K562 (cell line): ENCODE results near the gene IRS2. TPM values are rescaled to one million over a fixed set of nuclear protein-coding genes. Genes with fewer than 3 reads are reported as not detected.

ENCODE experiments used
- CREBBP ChIP-seq: IDR thresholded peaks from one replicate; pipeline ENCODE4 v1.6.1; 2012; ENCODE audit warnings: low read depth, mild to moderate bottlenecking, control low read depth, inconsistent platforms, low read length
- HDAC2 ChIP-seq: fragments of 450-650 bp; IDR thresholded peaks from 2 replicates; pipeline ENCODE4 v1.6.1; 2016; ENCODE audit warnings: mild to moderate bottlenecking
- JUND ChIP-seq, 2 experiments: IDR thresholded peaks; 2 replicates in 1 of 2; 3 replicates in 1 of 2; pipeline ENCODE4 v1.6.1; 2011; ENCODE audit warnings: borderline replicate concordance in 2 of 2, low read depth in 2 of 2, low read length in 2 of 2, improper control_type of control experiment in 1 of 2, missing biosample characterization in 1 of 2, missing genetic modification characterization in 1 of 2, missing genetic modification reagents in 1 of 2
- LEF1 ChIP-seq: fragments of 450-650 bp; IDR thresholded peaks from 2 replicates; pipeline ENCODE4 v1.6.1; 2016; ENCODE audit warnings: mild to moderate bottlenecking
- MAFK ChIP-seq: IDR thresholded peaks from 2 replicates; pipeline ENCODE4 v1.6.1; 2011; ENCODE audit warnings: low read length, improper control_type of control experiment
- MEF2A ChIP-seq: IDR thresholded peaks from 2 replicates; pipeline ENCODE4 v1.6.1; 2011; ENCODE audit warnings: low read depth, mild to moderate bottlenecking, low read length, moderate library complexity; ENCODE audit not compliant: control insufficient read depth
- PHB ChIP-seq: fragments of 250-450 bp; sonication (Bioruptor Pico); IDR thresholded peaks from 2 replicates; pipeline ENCODE4 v1.5.0; 2021
- RFX1 ChIP-seq: fragments of 450-650 bp; IDR thresholded peaks from 2 replicates; pipeline ENCODE4 v1.6.1; 2016; ENCODE audit warnings: mild to moderate bottlenecking, moderate library complexity
- STAT5A ChIP-seq: IDR thresholded peaks from 2 replicates; pipeline ENCODE4 v1.6.1; 2012; ENCODE audit warnings: low read length, inconsistent platforms, borderline replicate concordance
- TCF3 ChIP-seq: sonication (generic); formaldehyde crosslinking; IDR thresholded peaks from 2 replicates; pipeline ENCODE4 v1.4.0; 2020; ENCODE audit warnings: mild to moderate bottlenecking, missing genetic modification reagents
- TEAD2 ChIP-seq: fragments of 450-650 bp; IDR thresholded peaks from 2 replicates; pipeline ENCODE4 v1.6.1; 2016; ENCODE audit warnings: missing genetic modification characterization, control low read depth, missing compliant biosample characterization
- ZNF253 ChIP-seq: fragments of 250-450 bp; sonication (Bioruptor Pico); conservative IDR thresholded peaks from 2 replicates; pipeline ENCODE4 v1.6.1; 2021; ENCODE audit warnings: mild to moderate bottlenecking
- polyA plus RNA-seq, 8 experiments: library from polyadenylated mRNA; depleted of rRNA in 4 of 8; stranded (reverse) in 5 of 8; unstranded in 3 of 8; fragments of >200 nt; fragmentation: Nextera tagmentation in 2 of 8; fragmentation: Illumina TruSeq in 1 of 8; extraction: Ambion mirVana in 2 of 8; extraction: Trizol in 1 of 8; gene quantifications; 2 replicates each; pipeline versions ENCODE4 v1.2.1 to v1.2.3, GENCODE V29; 2011 to 2014; ENCODE audit warnings: inconsistent platforms in 1 of 8, missing spikeins in 1 of 8
- total RNA-seq, 7 experiments: library from RNA; depleted of rRNA in 6 of 7; stranded (reverse); fragments of >200 nt in 6 of 7; fragmentation: Illumina TruSeq in 2 of 7; extraction: Trizol in 2 of 7; gene quantifications; 2 replicates each; pipeline versions ENCODE4 v1.2.1 to v1.2.3, GENCODE V29; 2011 to 2021; ENCODE audit warnings: low replicate concordance in 1 of 7
- TF ChIP-seq, protein P1 (sequence below): IDR thresholded peaks from 3 replicates; pipeline ENCODE4 v1.6.1; 2011; ENCODE audit warnings: borderline replicate concordance, mild to moderate bottlenecking; ENCODE audit not compliant: insufficient read length, insufficient read depth
- TF ChIP-seq, protein P2 (sequence below): sonication (generic); formaldehyde crosslinking; IDR thresholded peaks from 2 replicates; pipeline ENCODE4 v1.9.0; 2022; ENCODE audit warnings: mild to moderate bottlenecking, missing genetic modification reagents
- TF ChIP-seq, protein P3 (sequence below), 2 experiments: fragments of 200-800 bp in 1 of 2; sonication (Bioruptor generic) in 1 of 2; sonication (generic) in 1 of 2; formaldehyde crosslinking in 1 of 2; IDR thresholded peaks in 1 of 2; conservative IDR thresholded peaks in 1 of 2; 2 replicates each; pipeline versions ENCODE4 v1.5.0 to v1.6.1; 2016 to 2020; ENCODE audit warnings: missing compliant biosample characterization in 1 of 2, missing genetic modification characterization in 1 of 2, missing genetic modification reagents in 1 of 2
- TF ChIP-seq, protein P4 (sequence below): fragments of 250-450 bp; sonication (Bioruptor Pico); IDR thresholded peaks from 2 replicates; pipeline ENCODE4 v1.5.0; 2021; ENCODE audit warnings: mild to moderate bottlenecking, borderline replicate concordance
- TF ChIP-seq, protein P5 (sequence below), 2 experiments: fragments of 250-450 bp in 1 of 2; fragments of 450-650 bp in 1 of 2; sonication (Bioruptor Pico) in 1 of 2; IDR thresholded peaks; 2 replicates each; pipeline versions ENCODE4 v1.6.1 to v1.8.0; 2016 to 2021; ENCODE audit warnings: mild to moderate bottlenecking in 2 of 2, moderate library complexity in 2 of 2, missing compliant biosample characterization in 1 of 2, missing genetic modification characterization in 1 of 2
- TF ChIP-seq, protein P6 (sequence below): IDR thresholded peaks from 3 replicates; pipeline ENCODE4 v1.6.1; 2011; ENCODE audit warnings: borderline replicate concordance, mild to moderate bottlenecking, moderate library complexity; ENCODE audit not compliant: insufficient read length; ENCODE audit errors: extremely low read depth

The IRS2 gene
- total and polyA plus RNA-seq, 9 of the 15 experiments (the other 6 are each of a cell fraction or from before 2014, with no cell fraction given): 0.36 to 4.6 (median 0.63) TPM

DNA sequence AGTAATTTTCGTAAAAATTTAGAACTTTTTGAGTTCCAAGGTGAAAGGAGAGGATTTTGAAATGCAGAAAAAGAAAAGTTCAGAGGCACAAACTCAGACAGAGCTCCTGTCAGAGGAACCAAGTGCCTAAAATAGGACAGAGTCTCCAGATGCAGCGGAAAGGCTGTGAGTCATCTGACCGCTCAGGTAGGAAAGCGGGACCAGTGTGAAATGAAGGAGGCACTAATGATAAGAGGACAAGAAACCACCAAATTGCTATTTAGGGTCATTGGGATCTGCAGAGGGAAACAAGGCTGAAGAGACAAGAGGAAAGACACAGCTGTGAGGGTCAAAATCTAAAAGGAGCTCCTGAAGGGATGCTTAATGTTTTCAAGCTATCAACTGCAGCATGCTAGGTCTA, 34.9 kb downstream of the IRS2 start (continued):
- TF ChIP-seq, protein P1, sequence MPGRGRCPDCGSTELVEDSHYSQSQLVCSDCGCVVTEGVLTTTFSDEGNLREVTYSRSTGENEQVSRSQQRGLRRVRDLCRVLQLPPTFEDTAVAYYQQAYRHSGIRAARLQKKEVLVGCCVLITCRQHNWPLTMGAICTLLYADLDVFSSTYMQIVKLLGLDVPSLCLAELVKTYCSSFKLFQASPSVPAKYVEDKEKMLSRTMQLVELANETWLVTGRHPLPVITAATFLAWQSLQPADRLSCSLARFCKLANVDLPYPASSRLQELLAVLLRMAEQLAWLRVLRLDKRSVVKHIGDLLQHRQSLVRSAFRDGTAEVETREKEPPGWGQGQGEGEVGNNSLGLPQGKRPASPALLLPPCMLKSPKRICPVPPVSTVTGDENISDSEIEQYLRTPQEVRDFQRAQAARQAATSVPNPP: no peak
- TF ChIP-seq ZNF253 (CRISPR knock-in tag): no peak
- 0 out of 2 replicates have a peak, but pooled peaks have one; percentile 63 for TF ChIP-seq MEF2A
- TF ChIP-seq LEF1: no peak
- TF ChIP-seq RFX1: no peak
- no peak for TF ChIP-seq HDAC2
- no peak for TF ChIP-seq TEAD2 (tag)
- peak; percentile 43; the same call in 1 of the 2 replicates for TF ChIP-seq JUND (IDR thresholded peaks at IDR 0.05; ENCODE audit: borderline replicate concordance, low read depth, low read length)
- no peak; the same call in 2 of the 3 replicates for TF ChIP-seq JUND (tag; IDR thresholded peaks at IDR 0.05; ENCODE audit: borderline replicate concordance, low read depth, low read length)
- TF ChIP-seq, protein P2, sequence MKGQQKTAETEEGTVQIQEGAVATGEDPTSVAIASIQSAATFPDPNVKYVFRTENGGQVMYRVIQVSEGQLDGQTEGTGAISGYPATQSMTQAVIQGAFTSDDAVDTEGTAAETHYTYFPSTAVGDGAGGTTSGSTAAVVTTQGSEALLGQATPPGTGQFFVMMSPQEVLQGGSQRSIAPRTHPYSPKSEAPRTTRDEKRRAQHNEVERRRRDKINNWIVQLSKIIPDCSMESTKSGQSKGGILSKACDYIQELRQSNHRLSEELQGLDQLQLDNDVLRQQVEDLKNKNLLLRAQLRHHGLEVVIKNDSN: no peak
- TF ChIP-seq STAT5A: no peak
- TF ChIP-seq, protein P3, sequence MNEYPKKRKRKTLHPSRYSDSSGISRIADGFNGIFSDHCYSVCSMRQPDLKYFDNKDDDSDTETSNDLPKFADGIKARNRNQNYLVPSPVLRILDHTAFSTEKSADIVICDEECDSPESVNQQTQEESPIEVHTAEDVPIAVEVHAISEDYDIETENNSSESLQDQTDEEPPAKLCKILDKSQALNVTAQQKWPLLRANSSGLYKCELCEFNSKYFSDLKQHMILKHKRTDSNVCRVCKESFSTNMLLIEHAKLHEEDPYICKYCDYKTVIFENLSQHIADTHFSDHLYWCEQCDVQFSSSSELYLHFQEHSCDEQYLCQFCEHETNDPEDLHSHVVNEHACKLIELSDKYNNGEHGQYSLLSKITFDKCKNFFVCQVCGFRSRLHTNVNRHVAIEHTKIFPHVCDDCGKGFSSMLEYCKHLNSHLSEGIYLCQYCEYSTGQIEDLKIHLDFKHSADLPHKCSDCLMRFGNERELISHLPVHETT (CRISPR knock-in tag; conservative IDR thresholded peaks at IDR 0.05 in 1 of 2, IDR thresholded peaks at IDR 0.05 in 1 of 2): no peak
- no peak for TF ChIP-seq CREBBP
- TF ChIP-seq, protein P4, sequence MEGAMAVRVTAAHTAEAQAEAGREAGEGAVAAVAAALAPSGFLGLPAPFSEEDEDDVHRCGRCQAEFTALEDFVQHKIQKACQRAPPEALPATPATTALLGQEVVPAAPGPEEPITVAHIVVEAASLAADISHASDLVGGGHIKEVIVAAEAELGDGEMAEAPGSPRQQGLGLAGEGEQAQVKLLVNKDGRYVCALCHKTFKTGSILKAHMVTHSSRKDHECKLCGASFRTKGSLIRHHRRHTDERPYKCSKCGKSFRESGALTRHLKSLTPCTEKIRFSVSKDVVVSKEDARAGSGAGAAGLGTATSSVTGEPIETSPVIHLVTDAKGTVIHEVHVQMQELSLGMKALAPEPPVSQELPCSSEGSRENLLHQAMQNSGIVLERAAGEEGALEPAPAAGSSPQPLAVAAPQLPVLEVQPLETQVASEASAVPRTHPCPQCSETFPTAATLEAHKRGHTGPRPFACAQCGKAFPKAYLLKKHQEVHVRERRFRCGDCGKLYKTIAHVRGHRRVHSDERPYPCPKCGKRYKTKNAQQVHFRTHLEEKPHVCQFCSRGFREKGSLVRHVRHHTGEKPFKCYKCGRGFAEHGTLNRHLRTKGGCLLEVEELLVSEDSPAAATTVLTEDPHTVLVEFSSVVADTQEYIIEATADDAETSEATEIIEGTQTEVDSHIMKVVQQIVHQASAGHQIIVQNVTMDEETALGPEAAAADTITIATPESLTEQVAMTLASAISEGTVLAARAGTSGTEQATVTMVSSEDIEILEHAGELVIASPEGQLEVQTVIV (CRISPR knock-in tag): no peak
- no peak for TF ChIP-seq MAFK
- TF ChIP-seq, protein P5, sequence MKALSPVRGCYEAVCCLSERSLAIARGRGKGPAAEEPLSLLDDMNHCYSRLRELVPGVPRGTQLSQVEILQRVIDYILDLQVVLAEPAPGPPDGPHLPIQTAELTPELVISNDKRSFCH (CRISPR knock-in tag; IDR thresholded peaks at IDR 0.05): no peak
- TF ChIP-seq, protein P5 (tag; IDR thresholded peaks at IDR 0.05): no peak
- TF ChIP-seq, protein P6, sequence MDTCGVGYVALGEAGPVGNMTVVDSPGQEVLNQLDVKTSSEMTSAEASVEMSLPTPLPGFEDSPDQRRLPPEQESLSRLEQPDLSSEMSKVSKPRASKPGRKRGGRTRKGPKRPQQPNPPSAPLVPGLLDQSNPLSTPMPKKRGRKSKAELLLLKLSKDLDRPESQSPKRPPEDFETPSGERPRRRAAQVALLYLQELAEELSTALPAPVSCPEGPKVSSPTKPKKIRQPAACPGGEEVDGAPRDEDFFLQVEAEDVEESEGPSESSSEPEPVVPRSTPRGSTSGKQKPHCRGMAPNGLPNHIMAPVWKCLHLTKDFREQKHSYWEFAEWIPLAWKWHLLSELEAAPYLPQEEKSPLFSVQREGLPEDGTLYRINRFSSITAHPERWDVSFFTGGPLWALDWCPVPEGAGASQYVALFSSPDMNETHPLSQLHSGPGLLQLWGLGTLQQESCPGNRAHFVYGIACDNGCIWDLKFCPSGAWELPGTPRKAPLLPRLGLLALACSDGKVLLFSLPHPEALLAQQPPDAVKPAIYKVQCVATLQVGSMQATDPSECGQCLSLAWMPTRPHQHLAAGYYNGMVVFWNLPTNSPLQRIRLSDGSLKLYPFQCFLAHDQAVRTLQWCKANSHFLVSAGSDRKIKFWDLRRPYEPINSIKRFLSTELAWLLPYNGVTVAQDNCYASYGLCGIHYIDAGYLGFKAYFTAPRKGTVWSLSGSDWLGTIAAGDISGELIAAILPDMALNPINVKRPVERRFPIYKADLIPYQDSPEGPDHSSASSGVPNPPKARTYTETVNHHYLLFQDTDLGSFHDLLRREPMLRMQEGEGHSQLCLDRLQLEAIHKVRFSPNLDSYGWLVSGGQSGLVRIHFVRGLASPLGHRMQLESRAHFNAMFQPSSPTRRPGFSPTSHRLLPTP: no peak
- TF ChIP-seq PHB (CRISPR knock-in tag): no peak
- peak; percentile 48 for TF ChIP-seq TCF3 (CRISPR knock-in tag)
